Parathyroid adenoma (tissue), 2 donors: ENCODE results near the gene CD274.

Experiments used
- H2AFZ ChIP-seq: fragments of 300-600 bp; sonication (generic); one replicate; pipeline ENCODE4 v1.7.0; 2017; ENCODE audit warnings: antibody characterized with exemption, mild to moderate bottlenecking
- H3K27ac ChIP-seq: fragments of 300-600 bp; sonication (generic); one replicate; pipeline ENCODE4 v1.7.0; 2017
- H3K27me3 ChIP-seq: fragments of 300-600 bp; sonication (generic); one replicate; pipeline ENCODE4 v1.7.0; 2017; ENCODE audit warnings: low read length; ENCODE audit not compliant: control insufficient read depth, insufficient read depth
- H3K36me3 ChIP-seq: fragments of 300-600 bp; sonication (generic); one replicate; pipeline ENCODE4 v1.7.0; 2017; ENCODE audit warnings: low read length; ENCODE audit not compliant: control insufficient read depth, insufficient read depth
- H3K4me1 ChIP-seq: fragments of 300-600 bp; sonication (generic); one replicate; pipeline ENCODE4 v1.7.0; 2017; ENCODE audit warnings: control low read depth
- H3K4me2 ChIP-seq: fragments of 300-600 bp; sonication (generic); one replicate; pipeline ENCODE4 v1.7.0; 2017; ENCODE audit warnings: low read length
- H3K4me3 ChIP-seq: fragments of 300-600 bp; sonication (generic); one replicate; pipeline ENCODE4 v1.7.0; 2017; ENCODE audit warnings: low read depth, low read length
- H3K79me2 ChIP-seq: fragments of 300-600 bp; sonication (generic); one replicate; pipeline ENCODE4 v1.7.0; 2017; ENCODE audit warnings: control low read depth
- H3K9ac ChIP-seq: fragments of 300-600 bp; sonication (generic); one replicate; pipeline ENCODE4 v1.7.0; 2017; ENCODE audit warnings: mild to moderate bottlenecking
- H3K9me3 ChIP-seq: fragments of 300-600 bp; sonication (generic); one replicate; pipeline ENCODE4 v1.7.0; 2017; ENCODE audit warnings: low read length; ENCODE audit not compliant: control insufficient read depth
- TF ChIP-seq, protein P1 (sequence below): fragments of 300-600 bp; sonication (generic); IDR thresholded peaks from one replicate; pipeline ENCODE4 v1.7.0; 2017; ENCODE audit warnings: antibody characterized with exemption, mild to moderate bottlenecking
- donor health status: primary hyperparathyroidism.

The CD274 gene

DNA sequence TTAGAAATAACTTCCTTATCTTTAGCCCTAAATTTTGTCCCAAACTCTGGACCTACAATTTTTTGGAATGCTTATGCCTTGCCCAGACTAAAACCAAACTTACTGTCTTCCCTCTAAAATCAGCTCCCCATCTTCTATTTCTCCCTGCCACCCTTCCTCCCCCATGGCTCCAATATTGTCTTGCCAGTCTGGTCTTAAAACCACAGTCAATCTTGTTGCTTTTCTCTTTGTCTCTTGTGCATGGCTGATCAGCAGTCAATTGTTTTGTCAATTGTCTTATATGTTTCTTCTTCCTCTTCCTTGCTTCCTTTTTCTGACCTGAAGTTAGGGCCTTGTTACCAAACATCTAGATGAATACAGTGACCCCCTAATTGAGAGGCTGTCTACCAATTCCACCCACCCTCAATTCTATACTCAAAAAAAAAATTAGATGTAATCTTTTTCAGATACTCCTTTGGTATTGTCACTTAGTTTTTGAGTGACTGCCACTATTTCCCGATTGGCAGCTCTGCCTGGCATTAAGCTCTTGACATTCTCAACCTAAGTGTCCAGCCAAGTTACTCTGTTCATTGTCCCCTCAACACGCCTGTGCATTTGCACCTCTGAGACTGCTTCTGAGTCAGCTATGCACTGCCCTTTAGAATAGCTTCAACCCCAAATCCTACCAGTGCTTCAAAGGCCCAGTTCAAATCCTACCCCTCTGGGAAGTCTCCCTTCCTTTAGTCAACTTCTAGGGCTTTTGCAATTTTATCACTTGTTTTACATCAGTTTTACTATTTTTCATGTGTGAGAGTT lies 62.5 kb downstream of the CD274 start:
- TF ChIP-seq, protein P1, sequence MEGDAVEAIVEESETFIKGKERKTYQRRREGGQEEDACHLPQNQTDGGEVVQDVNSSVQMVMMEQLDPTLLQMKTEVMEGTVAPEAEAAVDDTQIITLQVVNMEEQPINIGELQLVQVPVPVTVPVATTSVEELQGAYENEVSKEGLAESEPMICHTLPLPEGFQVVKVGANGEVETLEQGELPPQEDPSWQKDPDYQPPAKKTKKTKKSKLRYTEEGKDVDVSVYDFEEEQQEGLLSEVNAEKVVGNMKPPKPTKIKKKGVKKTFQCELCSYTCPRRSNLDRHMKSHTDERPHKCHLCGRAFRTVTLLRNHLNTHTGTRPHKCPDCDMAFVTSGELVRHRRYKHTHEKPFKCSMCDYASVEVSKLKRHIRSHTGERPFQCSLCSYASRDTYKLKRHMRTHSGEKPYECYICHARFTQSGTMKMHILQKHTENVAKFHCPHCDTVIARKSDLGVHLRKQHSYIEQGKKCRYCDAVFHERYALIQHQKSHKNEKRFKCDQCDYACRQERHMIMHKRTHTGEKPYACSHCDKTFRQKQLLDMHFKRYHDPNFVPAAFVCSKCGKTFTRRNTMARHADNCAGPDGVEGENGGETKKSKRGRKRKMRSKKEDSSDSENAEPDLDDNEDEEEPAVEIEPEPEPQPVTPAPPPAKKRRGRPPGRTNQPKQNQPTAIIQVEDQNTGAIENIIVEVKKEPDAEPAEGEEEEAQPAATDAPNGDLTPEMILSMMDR: no peak
- H2AFZ ChIP-seq: no peak overlapping the region
- no peak overlapping the region for H3K27ac ChIP-seq
- H3K4me2 ChIP-seq: no peak overlapping the region
- H3K4me3 ChIP-seq: no peak overlapping the region
- no peaks in the 10 kb centered on the region for H3K9me3 ChIP-seq
- H3K27me3 ChIP-seq: no peaks in the 10 kb centered on the region
- no peaks in the 10 kb centered on the region for H3K36me3 ChIP-seq
- H3K79me2 ChIP-seq: no peaks in the 10 kb centered on the region
- no peaks in the 10 kb centered on the region for H3K4me1 ChIP-seq
- no peak overlapping the region for H3K9ac ChIP-seq

DNA sequence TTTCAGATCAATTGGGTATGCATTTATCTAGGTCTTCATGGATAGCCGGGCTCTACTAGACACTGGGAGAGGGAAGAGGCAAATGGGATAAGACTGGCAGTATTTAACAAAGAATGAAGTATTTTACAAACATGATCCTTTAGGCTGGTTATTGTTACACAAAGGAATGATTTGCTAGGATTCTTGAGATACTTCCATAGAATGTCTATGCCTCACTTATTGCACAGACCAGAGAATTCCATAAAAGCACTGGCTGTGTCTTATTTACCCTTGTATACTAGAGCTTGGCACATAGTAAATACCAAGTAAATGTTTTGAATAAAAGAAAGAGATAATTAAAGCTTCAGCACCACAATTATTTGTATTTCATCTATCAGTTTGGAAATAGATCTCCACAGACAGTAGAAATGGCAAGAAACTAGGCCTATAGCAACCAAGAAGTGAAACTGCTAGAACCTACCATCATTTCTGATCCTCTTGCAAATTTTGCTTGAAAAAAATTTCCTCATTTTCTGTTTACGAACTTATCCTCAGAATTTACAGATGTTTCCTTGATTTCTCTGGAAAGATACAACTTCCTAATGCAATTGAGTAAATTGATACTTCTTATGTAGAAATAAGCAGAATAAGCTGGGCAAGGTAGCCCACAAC lies 63.7 kb downstream of the CD274 start:
- H3K36me3 ChIP-seq: no peaks in the 10 kb centered on the region
- H3K79me2 ChIP-seq: no peaks in the 10 kb centered on the region
- no peak overlapping the region for H3K4me3 ChIP-seq
- H3K4me2 ChIP-seq: no peak overlapping the region
- no peak overlapping the region for H3K27ac ChIP-seq
- no peak overlapping the region for H3K9ac ChIP-seq
- H3K27me3 ChIP-seq: no peaks in the 10 kb centered on the region
- no peaks in the 10 kb centered on the region for H3K9me3 ChIP-seq
- TF ChIP-seq, protein P1: no peak
- H3K4me1 ChIP-seq: no peaks in the 10 kb centered on the region
- H2AFZ ChIP-seq: no peak overlapping the region

DNA sequence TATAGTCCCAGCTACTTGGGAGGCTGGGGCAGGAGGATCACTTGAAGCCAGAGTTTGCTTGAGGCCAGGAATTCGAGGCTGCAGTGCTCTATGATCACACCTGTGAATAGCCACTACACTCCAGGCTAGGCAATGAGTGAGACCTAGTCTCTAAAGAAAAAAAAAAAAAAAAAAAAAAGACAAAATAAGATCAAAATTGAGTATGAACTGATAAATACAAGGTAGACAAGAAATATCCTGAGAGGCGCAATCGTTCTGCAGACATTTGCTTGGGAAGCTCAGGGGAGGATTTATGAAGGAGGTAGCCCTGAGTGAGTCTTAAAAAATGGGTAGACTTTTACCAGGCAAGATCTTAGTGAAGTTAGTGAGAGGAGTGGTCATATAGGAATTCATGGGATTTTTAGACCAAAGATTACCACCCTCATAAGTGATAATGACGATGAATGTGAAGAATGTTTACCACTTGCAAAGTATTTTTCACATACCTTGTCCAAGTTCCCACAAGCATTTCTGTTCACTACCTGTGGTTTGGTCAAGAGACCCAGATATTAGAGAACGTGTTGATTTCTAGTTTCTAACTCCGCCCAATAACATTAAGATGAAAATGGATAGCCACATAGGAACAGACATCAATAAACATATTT lies 64.4 kb downstream of the CD274 start:
- Histone ChIP-seq H3K9ac (no peak overlapping the region), H3K4me3 (no peak overlapping the region), H3K79me2 (no peaks in the 10 kb centered on the region), H3K4me2 (no peak overlapping the region), H3K36me3 (no peaks in the 10 kb centered on the region), H3K27me3 (no peaks in the 10 kb centered on the region), H3K27ac (no peak overlapping the region), H2AFZ (no peak overlapping the region), H3K4me1 (no peaks in the 10 kb centered on the region), H3K9me3 (no peaks in the 10 kb centered on the region)
- TF ChIP-seq, protein P1: no peak

DNA sequence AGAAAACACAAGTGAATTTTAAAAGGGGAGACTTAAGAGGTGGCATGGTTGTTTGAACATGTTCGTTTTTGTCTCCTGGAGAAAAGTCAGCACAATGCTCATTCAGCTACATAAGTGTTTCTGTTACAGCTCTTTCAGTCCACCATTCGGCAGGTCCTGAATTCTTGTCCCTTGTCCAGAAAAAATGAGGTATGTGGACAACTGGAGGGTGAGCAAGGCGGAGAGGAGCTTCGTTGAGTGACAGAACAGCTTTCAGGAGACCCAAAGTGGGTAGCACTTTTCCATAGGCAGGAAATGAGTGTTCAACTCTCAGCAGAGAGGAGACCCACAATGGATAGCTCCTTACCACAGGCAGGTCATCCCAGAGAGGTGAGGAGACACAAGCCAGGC lies 64.9 kb downstream of the CD274 start:
- Histone ChIP-seq H3K79me2 (no peaks in the 10 kb centered on the region), H3K9me3 (no peaks in the 10 kb centered on the region), H3K4me2 (no peak overlapping the region), H3K27me3 (no peaks in the 10 kb centered on the region), H3K27ac (no peak overlapping the region), H2AFZ (no peak overlapping the region), H3K9ac (no peak overlapping the region), H3K4me3 (no peak overlapping the region), H3K4me1 (no peaks in the 10 kb centered on the region), H3K36me3 (no peaks in the 10 kb centered on the region)
- TF ChIP-seq, protein P1: no peak
